GM18511 (cell line): ENCODE data around the gene LY6G5C.

ENCODE experiments used
- ATAC-seq: cut with Tn5 transposase; IDR thresholded peaks from one replicate; pipeline ENCODE4 v1.9.1; 2021; ENCODE audit warnings: mild to moderate bottlenecking, moderate library complexity; ENCODE audit not compliant: unreplicated experiment

The LY6G5C gene

DNA sequence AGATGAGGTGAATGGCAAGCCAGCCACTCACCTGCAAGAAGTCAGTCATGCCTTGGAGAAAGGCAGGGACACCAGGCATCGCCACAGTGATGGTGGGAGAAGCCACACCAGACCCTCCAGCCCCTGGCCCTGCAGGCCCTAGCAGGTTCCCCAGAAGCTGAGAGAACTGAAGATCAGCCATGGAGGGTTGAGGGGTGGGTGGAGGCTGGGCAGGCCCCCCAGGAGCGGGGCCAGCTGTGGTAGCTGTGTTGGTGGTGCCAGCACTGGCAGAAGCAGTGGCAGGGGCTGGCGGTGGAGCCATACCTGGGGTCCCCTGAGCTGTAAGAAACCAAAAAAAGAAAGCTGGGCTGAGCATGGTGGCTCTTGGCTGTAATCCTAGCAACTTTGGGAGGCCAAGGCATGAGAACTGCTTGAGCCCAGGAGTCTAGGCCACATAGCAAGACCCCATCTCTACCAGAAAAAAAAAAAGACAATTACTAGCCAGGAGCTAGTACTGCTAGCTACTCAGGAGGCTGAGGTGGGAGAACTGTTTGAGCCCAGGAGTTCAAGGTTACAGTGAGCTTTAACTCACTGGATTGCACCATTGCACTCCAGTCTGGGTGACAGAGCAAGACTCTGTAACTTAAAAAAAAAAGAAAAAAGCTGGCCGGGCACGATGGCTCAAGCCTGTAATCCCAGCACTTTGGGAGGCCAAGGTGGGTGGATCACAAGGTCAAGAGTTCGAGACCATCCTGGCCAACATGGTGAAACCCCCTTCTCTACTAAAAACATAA, 37.9 kb downstream of the LY6G5C start:
- ATAC-seq: no peak

DNA sequence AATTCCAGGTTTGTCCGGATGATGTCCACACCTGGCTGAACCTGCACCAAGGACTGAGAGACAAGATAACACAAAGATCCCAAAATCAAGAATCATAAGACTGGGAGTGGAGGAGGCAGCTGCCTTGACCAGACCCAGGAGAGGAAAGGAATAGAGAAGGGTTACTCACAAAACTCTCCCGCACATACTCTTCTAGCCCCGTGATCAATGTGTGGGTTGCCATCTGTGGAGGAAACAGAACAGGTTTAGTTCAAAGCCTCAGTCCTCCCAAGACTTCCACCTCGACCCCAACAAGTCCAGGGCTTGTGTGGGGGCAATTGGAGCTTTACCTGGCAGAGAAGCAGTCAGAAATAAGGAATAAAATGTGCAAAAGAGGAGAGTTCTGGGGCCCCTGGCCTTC, 39.5 kb downstream of the LY6G5C start:
- no peak for ATAC-seq

DNA sequence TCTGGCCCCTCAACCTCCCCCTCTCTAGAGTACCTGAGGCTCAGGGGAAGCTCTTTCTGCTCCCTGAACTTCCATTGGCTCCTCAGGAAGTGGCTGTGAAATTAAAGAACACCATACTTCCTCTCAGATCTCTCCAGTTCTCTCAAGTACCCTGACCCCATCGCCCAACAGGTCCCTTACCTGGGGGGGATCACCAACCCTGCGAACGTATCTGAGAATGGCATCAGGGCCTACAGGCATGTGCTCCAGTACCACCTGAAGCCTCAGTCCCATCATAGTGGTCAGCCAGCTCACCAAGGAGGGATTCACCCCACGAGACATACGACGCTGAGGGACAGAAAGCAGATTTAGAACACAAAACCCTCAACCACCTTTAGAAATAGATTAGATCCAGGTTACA, 40.3 kb downstream of the LY6G5C start:
- no peak for ATAC-seq

DNA sequence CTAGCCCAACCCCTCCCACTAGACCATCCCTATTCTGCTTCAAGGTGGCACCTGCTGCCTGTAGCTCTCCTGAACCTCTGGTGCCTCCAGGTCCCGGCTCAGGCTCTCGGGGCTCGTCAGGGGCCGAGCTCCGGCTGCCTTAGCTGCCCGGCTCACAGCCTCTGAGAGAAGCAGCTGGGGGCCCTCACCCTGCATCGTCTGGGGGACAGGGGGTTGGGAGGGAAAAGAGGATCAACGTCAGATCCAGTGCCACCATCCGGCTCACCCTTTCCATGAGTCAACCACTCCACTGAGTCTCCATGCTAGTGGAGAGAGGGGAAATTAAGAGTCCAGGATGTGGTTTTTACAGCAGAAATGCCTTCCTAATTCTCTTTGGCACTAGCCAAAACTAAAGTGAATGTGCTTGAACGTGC, 41.4 kb downstream of the LY6G5C start:
- no peak for ATAC-seq

DNA sequence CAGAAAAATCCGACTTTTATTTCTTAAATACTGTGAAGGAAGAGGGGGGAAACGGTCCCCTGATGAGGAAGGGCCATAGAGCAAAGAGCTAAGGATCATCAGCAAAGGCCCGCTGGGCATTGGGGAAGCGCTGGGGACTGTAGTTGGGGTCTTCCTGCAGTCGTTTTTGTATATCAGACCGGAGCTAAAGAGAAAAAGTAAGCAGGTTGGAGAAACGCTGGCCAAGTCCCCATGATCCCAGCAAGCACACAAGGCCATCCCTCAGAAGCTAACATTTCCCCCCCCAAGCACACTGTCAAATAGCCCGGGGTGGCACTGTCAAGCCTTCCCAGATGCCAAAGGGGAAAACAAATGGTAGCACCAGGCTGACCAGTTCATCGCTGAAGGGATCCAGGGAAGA, 41.8 kb downstream of the LY6G5C start:
- ATAC-seq: no peak

DNA sequence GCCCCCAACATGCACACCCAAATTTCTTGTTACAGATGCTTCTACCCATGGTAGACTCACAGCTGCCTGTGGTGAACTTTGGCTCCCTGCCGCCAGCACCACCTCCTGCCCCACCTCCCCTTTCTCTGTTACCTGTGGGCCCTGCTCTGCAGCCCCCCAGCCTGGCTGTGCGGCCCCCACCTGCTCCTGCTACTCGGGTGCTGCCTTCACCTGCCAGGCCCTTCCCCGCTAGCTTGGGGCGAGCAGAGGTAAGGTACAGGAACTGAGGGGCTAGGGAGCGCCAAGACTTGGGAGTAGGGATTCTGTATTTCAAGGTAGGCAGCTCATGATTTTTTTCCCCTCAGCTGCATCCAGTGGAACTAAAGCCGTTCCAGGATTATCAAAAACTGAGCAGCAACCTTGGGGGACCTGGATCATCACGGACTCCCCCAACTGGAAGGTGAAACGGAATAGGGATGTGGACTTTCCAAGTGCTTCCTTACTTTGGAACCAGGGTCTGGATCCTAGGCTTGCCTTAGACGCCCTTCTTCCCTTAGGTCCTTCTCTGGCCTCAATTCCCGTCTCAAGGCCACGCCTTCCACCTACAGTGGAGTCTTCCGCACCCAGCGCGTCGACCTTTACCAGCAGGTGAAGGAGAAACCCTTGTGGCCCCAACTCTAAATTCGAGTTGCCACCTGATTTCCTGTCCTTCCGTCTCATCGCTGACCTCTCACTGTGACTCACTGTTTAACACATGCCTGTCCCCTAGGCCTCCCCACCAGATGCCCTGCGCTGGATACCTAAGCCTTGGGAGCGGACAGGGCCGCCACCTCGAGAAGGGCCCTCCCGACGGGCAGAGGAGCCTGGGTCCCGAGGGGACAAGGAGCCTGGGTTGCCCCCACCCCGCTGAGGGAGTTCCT, 43.9 kb downstream of the LY6G5C start:
- no peak for ATAC-seq

DNA sequence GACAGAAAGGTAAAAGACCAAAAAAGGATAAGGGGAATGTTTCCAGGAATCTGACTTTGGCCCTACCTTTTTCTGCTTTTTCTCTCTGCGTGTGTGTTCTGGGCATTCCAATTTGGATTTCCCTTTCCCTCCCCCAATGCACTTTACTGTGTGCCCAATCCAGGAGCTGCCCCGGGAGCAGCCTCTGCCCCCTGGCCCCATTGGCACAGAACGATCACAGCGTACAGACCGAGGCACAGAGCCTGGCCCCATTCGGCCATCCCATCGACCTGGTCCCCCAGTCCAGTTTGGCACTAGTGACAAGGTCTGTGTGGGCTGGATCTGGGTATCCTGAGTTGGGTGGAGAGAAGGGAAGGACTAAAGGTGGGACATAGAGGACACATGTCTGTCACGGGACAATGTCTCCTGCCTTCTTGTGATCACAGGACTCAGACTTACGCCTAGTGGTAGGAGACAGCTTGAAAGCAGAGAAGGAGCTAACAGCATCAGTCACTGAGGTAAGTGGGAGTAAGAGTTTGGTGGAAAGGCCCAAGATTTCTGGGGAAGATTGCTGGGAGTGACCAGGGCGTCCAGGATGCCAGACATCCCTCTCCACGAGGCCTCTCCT, 45.8 kb downstream of the LY6G5C start:
- ATAC-seq: no peak

DNA sequence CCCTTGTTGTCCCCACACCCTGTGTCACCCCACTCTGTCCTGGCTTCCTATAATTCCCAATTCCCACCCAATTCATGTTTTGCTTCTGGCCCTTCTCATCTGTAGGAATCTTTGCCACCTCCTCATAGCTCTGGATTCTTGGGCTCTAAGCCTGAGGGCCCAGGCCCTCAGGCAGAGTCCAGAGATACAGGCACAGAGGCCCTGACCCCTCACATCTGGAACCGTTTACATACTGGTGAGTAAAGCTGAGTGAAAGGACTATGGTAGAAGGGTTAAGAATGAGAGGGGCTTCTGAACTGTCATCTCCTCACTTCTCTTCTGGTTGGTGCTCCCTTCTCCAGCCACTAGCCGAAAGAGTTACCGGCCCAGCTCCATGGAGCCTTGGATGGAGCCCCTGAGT, 46.7 kb downstream of the LY6G5C start:
- no peak for ATAC-seq

DNA sequence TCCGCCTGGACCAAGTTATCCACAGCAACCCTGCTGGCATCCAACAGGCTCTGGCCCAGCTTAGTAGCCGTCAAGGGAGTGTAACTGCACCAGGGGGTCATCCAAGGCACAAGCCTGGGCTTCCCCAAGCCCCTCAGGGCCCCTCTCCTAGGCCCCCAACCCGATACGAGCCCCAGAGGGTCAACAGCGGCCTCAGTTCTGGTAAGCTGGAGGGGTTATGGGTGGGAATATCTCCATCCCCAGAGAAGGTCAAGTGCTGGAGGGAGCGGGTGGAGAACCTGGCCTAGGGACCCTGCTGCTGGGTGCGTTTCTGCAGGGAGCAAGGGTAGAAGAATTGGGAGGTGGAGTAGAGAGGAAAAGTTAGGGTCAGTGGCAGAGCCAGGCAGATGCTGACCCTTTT, 47.4 kb downstream of the LY6G5C start:
- ATAC-seq: no peak

DNA sequence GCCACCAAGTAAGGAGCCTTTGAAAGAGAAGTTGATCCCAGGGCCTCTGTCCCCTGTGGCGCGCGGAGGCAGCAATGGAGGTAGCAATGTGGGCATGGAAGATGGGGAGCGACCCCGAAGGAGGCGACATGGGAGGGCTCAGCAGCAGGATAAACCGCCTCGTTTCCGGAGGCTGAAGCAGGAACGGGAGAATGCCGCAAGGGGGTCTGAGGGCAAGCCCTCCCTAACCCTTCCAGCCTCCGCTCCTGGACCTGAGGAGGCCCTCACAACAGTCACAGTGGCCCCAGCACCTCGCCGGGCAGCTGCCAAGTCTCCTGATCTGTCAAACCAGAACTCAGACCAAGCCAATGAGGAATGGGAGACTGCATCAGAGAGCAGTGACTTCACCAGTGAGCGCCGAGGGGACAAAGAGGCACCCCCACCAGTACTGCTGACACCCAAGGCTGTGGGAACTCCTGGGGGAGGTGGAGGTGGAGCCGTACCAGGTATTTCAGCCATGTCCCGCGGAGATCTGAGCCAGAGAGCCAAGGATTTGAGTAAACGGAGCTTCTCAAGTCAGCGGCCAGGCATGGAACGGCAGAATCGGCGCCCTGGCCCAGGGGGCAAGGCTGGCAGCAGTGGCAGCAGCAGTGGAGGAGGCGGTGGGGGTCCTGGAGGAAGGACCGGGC, 48.5 kb downstream of the LY6G5C start:
- no peak for ATAC-seq

DNA sequence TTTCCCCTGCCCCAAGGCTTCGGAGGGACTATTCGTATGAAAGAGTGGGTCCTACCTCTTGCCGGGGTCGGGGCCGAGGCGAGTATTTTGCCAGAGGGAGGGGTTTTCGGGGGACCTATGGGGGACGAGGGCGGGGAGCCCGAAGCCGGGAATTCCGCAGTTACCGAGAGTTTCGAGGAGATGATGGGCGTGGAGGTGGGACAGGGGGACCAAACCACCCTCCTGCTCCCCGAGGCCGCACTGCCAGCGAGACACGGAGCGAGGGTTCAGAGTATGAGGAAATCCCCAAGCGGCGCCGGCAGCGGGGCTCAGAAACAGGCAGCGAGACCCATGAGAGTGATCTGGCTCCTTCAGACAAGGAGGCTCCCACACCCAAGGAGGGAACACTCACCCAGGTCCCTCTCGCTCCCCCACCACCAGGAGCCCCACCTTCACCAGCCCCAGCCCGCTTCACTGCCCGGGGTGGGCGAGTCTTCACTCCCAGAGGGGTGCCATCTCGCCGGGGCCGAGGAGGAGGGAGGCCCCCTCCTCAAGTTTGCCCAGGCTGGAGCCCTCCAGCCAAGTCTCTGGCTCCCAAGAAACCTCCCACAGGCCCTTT, 49.1 kb downstream of the LY6G5C start:
- no peak for ATAC-seq

DNA sequence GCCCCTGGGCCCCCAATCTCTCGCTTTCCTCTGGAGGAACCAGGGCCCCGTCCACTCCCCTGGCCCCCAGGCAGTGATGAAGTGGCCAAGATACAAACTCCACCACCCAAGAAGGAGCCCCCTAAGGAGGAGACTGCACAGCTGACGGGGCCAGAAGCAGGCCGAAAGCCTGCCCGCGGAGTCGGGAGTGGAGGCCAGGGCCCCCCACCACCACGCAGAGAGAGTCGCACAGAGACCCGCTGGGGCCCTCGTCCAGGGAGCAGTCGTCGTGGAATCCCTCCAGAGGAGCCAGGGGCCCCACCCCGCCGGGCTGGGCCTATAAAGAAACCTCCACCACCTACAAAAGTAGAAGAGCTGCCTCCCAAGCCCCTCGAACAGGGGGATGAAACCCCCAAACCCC, 49.7 kb downstream of the LY6G5C start:
- ATAC-seq: no peak

DNA sequence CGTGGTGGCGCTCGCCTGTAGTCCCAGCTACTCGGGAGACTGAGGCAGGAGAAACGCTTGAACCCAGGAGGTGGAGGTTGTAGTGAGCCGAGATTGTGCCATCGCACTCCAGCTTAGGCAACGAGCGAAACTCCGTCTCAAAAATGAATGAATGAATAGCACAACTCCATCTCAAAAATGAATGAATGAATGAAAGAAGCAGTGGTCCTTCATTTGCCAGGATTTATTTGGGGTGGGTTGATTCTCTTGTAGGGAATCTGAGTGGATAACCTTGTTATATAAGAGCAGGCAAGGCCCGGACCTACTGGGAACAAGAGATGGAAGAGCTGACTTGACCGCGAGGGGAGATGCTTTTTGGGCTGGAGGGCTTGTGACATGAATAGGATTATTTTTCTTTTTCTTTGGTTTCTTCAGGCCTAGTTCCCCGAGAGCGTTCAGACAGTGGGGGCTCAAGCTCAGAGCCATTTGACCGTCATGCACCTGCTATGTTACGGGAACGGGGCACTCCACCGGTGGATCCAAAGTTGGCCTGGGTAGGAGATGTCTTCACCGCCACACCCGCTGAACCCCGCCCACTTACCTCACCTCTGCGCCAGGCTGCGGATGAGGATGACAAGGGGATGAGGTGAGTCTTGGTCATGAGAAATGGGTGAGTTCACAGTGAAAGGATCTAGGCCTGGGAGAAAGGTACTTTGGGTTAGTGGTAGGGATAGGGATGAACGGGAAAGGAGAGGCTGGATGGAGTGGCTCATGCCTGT, 50.5 kb downstream of the LY6G5C start:
- no peak for ATAC-seq

DNA sequence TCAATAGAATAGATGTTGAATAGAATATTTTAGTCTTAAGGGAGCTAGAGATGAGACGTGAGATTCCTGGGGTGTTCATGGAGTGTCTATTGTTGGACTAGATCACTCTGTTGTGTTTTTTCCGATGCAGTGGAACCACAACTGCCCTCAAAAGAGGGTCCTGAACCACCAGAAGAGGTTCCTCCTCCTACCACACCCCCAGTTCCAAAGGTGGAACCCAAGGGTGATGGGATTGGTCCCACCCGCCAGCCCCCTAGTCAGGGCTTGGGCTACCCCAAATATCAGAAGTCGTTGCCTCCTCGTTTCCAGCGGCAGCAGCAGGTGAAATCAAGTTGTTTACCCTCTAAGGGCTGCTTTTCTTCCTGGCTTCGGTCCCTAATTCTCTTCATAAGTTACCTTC, 51.9 kb downstream of the LY6G5C start:
- no peak for ATAC-seq

DNA sequence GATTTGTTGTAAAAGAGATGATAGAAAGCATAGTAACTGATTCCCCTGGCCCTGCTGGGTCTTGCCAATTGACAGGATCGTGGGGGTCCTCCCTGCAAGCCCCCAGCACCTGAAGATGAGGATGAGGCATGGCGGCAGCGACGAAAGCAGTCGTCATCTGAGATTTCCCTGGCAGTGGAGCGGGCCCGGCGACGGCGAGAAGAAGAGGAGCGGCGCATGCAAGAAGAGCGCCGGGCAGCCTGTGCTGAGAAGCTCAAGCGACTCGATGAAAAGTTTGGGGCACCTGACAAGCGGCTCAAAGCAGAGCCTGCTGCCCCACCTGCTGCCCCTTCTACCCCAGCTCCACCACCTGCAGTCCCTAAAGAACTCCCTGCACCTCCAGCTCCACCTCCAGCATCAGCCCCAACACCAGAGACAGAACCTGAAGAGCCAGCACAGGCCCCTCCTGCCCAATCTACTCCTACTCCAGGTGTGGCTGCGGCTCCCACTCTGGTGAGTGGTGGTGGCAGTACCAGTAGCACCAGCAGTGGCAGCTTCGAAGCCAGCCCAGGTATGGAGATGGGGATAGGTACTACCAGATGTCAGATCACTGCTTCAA, 53.1 kb downstream of the LY6G5C start:
- no peak for ATAC-seq

DNA sequence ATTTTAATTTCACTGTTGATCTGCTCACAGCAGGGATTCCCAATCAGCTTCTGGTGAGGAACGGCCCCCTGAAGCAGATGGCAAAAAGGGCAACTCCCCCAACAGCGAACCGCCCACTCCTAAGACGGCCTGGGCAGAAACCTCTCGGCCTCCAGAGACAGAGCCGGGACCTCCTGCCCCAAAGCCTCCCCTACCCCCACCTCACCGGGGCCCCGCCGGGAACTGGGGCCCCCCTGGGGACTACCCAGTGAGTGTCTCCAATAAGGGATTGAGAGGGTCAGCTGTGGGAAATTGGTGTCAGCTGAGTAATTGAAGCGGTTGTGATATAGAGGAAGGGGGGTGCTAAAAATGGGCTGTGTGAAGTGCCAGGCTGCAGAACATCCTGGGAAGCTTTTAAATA, 53.9 kb downstream of the LY6G5C start:
- ATAC-seq: no peak
